HL-60 (cell line): ENCODE measurements around the gene USP40.

Experiments
- DNase-seq, 2 experiments: peaks; one replicate each; pipeline ENCODE4 v3.0.0-alpha.2; 2010 to 2020; ENCODE audit warnings: low read depth in 1 of 2, low spot score in 1 of 2
- H3K27ac ChIP-seq: fragments of 250-450 bp; sonication (Bioruptor Pico); replicated peaks from 2 replicates; pipeline ENCODE4 v1.5.1; 2020; ENCODE audit warnings: mild to moderate bottlenecking, moderate library complexity
- H3K27me3 ChIP-seq: fragments of 250-450 bp; sonication (Bioruptor Pico); 2 replicates; pipeline ENCODE4 v1.5.1; 2021; ENCODE audit warnings: mild to moderate bottlenecking, moderate library complexity; ENCODE audit not compliant: insufficient read depth, poor library complexity, severe bottlenecking
- H3K4me3 ChIP-seq: replicated peaks from 2 replicates; pipeline ENCODE4 v1.5.1; 2011; ENCODE audit warnings: mild to moderate bottlenecking, control low read depth, low read length; ENCODE audit not compliant: insufficient read depth
- CTCF ChIP-seq: IDR thresholded peaks from one replicate; pipeline ENCODE4 v1.5.1; 2011; ENCODE audit warnings: low read length, control low read depth, inconsistent platforms; ENCODE audit not compliant: insufficient read depth
- GABPA ChIP-seq: IDR thresholded peaks from 2 replicates; pipeline ENCODE4 v1.6.1; 2012; ENCODE audit warnings: low read depth
- POLR2AphosphoS5 ChIP-seq: IDR thresholded peaks from 2 replicates; pipeline ENCODE4 v1.6.1; 2012; ENCODE audit warnings: low read depth
- REST ChIP-seq: IDR thresholded peaks from 2 replicates; pipeline ENCODE4 v1.6.1; 2012; ENCODE audit warnings: low read depth; ENCODE audit not compliant: insufficient replicate concordance
- SPI1 ChIP-seq: IDR thresholded peaks from 2 replicates; pipeline ENCODE4 v1.6.1; 2012; ENCODE audit warnings: low read depth, mild to moderate bottlenecking, borderline replicate concordance

USP40 gene

GRCh38 chr2:233463586-233463985 is 103.0 kb downstream of the USP40 start:
- no peak for DNase-seq
- Histone ChIP-seq H3K4me3 (no peak overlapping the region), H3K27me3 (no peaks in the 10 kb centered on the region), H3K27ac (no peak overlapping the region)
- TF ChIP-seq GABPA (no peak), POLR2AphosphoS5 (no peak), REST (no peak), CTCF (no peak), SPI1 (no peak)

- Histone ChIP-seq H3K27ac (no peak overlapping the region), H3K4me3 (no peak overlapping the region), H3K27me3 (no peaks in the 10 kb centered on the region)
- no peak for DNase-seq
- no peak for TF ChIP-seq SPI1
- TF ChIP-seq REST, result no peak
- TF ChIP-seq POLR2AphosphoS5, result no peak
- TF ChIP-seq CTCF, result no peak
- no peak for TF ChIP-seq GABPA
Observed at GRCh38 chr2:233462826-233463470, 103.6 kb downstream of the USP40 start.

- no peak overlapping the region for H3K27ac ChIP-seq
- no peak for DNase-seq
Observed at GRCh38 chr2:233462202-233462785, 104.3 kb downstream of the USP40 start.

More at GRCh38 chr2:233462202-233462785, 104.3 kb downstream of the USP40 start:
- Histone ChIP-seq H3K27me3 (no peaks in the 10 kb centered on the region), H3K4me3 (no peak overlapping the region)
- TF ChIP-seq REST, result no peak
- TF ChIP-seq GABPA, result no peak
- no peak for TF ChIP-seq CTCF
- TF ChIP-seq SPI1, result no peak
- TF ChIP-seq POLR2AphosphoS5, result no peak
